Neuron (in vitro differentiated cells): ENCODE data around the gene NUBPL.

ENCODE experiments used
- H2AFZ ChIP-seq: one replicate; pipeline ENCODE4 v1.6.1; 2013; ENCODE audit warnings: low read depth, mild to moderate bottlenecking, inconsistent platforms, low read length, moderate library complexity
- H3K27me3 ChIP-seq: one replicate; pipeline ENCODE4 v1.6.1; 2013; ENCODE audit warnings: low read length; ENCODE audit not compliant: insufficient read depth
- H3K36me3 ChIP-seq: one replicate; pipeline ENCODE4 v1.6.1; 2013; ENCODE audit warnings: low read length; ENCODE audit not compliant: insufficient read depth
- H3K4me1 ChIP-seq: one replicate; pipeline ENCODE4 v1.6.1; 2013; ENCODE audit warnings: low read length; ENCODE audit not compliant: insufficient read depth
- H3K4me3 ChIP-seq: 2 replicates; pipeline ENCODE4 v1.5.1; 2013; ENCODE audit warnings: mild to moderate bottlenecking, low read length, moderate library complexity
- H3K9me3 ChIP-seq: one replicate; pipeline ENCODE4 v1.6.1; 2013; ENCODE audit warnings: low read length

NUBPL gene, protein sequence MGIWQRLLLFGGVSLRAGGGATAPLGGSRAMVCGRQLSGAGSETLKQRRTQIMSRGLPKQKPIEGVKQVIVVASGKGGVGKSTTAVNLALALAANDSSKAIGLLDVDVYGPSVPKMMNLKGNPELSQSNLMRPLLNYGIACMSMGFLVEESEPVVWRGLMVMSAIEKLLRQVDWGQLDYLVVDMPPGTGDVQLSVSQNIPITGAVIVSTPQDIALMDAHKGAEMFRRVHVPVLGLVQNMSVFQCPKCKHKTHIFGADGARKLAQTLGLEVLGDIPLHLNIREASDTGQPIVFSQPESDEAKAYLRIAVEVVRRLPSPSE

GRCh38 chr14:31561155-31561846 is at the start of gene NUBPL:
TSS of gene NUBPL (plus strand) at chr14:31561404. CDS start at chr14:31561440, 36 bp downstream.
- peaks cover 3% of the 10 kb centered on the region for H3K36me3 ChIP-seq
- no peaks in the 10 kb centered on the region for H3K9me3 ChIP-seq
- H3K4me3 ChIP-seq, result peak within 1 kb of the TSS; percentile 83
- peak within 1 kb of the TSS; percentile 87 for H2AFZ ChIP-seq
- peaks cover 12% of the 10 kb centered on the region for H3K4me1 ChIP-seq
- H3K27me3 ChIP-seq, result no peaks in the 10 kb centered on the region

GRCh38 chr14:31527087-31527486 is 34.1 kb upstream of the NUBPL start:
- no peaks in the 10 kb centered on the region for H3K9me3 ChIP-seq
- peaks cover 3% of the 10 kb centered on the region for H3K27me3 ChIP-seq
- no peak overlapping the region for H3K4me3 ChIP-seq
- no peak overlapping the region for H2AFZ ChIP-seq
- H3K4me1 ChIP-seq, result no peaks in the 10 kb centered on the region
- no peaks in the 10 kb centered on the region for H3K36me3 ChIP-seq

- no peak overlapping the region for H3K4me3 ChIP-seq
- H3K27me3 ChIP-seq, result peaks cover 3% of the 10 kb centered on the region
- H3K9me3 ChIP-seq, result peaks cover 3% of the 10 kb centered on the region
- no peaks in the 10 kb centered on the region for H3K36me3 ChIP-seq
- no peaks in the 10 kb centered on the region for H3K4me1 ChIP-seq
- H2AFZ ChIP-seq, result no peak overlapping the region
Measured at GRCh38 chr14:31527546-31527945, 33.7 kb upstream of the NUBPL start.

- peaks cover 3% of the 10 kb centered on the region for H3K9me3 ChIP-seq
- H3K27me3 ChIP-seq, result peaks cover 3% of the 10 kb centered on the region
- no peaks in the 10 kb centered on the region for H3K4me1 ChIP-seq
- no peaks in the 10 kb centered on the region for H3K36me3 ChIP-seq
- no peak overlapping the region for H3K4me3 ChIP-seq
- H2AFZ ChIP-seq, result no peak overlapping the region
Measured at GRCh38 chr14:31529053-31529452, 32.2 kb upstream of the NUBPL start.

DNA sequence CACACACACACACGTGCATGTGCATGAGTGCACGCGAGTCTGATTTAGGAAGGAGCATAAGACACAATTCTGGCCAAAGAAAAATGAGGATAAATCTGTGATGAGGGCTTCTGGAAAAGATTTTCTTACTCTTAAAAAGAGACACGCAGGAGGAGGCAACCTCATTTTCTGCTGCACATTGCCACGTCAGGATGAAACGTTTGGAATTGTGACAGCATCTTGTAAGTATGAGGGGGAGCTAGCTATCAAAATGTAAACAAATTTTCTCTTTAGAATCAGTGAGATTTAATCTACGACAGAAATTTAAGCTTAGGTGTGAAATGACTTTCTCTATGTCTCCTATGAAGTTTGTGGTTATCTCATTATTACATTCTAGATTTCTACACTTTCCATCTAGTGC is 31.1 kb upstream of the NUBPL start:
- no peak overlapping the region for H3K4me3 ChIP-seq
- no peak overlapping the region for H2AFZ ChIP-seq
- no peaks in the 10 kb centered on the region for H3K36me3 ChIP-seq
- H3K27me3 ChIP-seq, result no peaks in the 10 kb centered on the region
- no peaks in the 10 kb centered on the region for H3K4me1 ChIP-seq
- H3K9me3 ChIP-seq, result peaks cover 3% of the 10 kb centered on the region

DNA sequence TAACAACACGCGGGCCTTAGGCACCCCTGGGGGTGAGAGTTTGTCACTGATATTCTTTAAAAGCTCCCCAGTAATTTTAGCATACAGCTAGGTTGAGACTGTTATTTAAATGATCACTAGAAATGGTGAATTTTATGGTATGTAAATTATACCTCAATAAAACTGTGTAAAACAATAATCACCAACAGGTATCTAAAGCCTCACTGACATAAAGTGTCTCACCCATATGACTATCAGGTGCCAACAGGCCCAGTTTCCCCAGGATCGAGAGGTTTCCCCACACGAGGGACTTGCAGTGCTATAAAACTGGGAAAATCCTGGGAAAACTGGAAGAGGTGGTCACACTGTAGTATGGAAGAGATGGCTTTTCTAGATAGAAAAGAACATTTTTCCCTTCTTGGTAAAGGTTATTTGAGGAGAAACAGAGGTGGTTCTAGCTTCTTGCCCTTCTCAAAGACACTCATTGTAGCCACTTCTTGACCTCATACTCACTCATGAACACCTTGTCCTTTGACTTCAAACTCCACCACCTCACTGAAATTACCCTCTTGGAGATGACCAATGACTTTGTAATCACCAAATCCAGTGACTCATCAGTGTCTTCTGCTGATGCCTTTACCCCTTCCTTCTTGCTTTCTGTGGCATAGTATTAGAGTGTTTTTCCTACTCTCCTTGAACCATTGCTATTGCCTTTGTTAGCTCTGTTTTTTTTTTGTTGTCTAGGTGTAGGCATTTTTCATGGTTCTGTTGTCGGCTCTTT is 24.8 kb upstream of the NUBPL start:
- H3K9me3 ChIP-seq, result peaks cover 3% of the 10 kb centered on the region
- H3K27me3 ChIP-seq, result no peaks in the 10 kb centered on the region
- H3K36me3 ChIP-seq, result no peaks in the 10 kb centered on the region
- H2AFZ ChIP-seq, result no peak overlapping the region
- H3K4me3 ChIP-seq, result no peak overlapping the region
- H3K4me1 ChIP-seq, result no peaks in the 10 kb centered on the region

DNA sequence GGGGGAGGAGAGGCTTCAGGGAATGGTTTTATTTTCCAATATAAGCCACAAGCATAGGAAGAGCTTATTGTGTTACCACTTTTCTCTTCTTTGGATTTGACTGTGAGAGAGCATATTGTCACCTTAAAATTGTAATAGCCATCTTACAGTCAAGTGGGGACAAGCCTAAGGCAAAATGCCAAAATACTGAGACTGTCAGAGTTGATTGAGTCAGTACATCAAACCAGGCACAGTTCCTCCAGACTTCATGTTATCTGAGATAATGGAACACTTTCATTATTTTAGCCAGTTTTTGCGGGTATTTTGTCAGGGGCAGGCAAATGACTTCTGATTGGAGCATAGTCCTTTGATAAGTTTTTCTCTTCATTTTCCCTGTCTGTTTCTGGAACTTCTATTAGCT is 19.5 kb upstream of the NUBPL start:
- no peaks in the 10 kb centered on the region for H3K27me3 ChIP-seq
- H3K36me3 ChIP-seq, result no peaks in the 10 kb centered on the region
- H2AFZ ChIP-seq, result no peak overlapping the region
- H3K9me3 ChIP-seq, result no peaks in the 10 kb centered on the region
- H3K4me1 ChIP-seq, result peaks cover 2% of the 10 kb centered on the region
- H3K4me3 ChIP-seq, result no peak overlapping the region

DNA sequence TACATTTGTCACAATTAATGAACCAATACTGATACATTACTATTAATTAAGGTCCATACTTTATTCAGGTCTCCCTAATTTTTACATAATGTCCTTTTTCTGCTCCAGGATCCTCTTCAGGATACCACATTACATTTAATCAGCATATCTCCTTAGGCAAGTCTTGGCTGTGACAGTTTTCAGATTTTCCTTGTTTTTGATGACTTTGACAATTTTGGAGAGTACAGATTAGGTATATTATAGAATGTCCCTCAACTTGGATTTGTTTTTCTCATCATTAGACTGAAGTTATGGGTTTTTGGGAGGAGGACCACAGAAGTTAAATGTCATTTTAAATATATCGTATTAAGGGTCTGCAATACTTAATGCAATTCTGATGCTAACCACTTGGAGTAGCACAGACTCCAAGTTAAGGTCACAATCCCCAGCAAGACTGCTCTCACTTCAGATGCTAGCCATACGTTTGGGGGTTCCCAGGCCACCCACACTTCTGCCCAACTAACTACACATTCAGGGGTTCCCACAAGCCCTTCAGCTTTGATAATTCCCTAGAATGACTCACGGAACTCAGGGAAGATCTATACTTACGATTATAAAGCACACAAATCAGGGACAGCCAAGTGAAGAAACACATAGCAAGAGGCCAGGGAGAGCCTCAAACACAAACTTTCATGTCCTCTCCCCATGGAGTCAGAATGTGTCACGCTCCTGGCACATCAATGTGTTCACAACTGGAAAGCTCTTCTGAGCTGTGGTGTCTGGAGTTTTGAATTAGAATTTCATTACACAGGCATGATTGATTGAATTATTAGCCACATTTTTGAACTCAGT is 17.0 kb upstream of the NUBPL start:
- Histone ChIP-seq H3K9me3 (no peaks in the 10 kb centered on the region), H3K4me1 (peaks cover 2% of the 10 kb centered on the region), H2AFZ (no peak overlapping the region), H3K4me3 (no peak overlapping the region), H3K36me3 (no peaks in the 10 kb centered on the region), H3K27me3 (no peaks in the 10 kb centered on the region)

GRCh38 chr14:31544816-31545215 is 16.4 kb upstream of the NUBPL start:
- H3K36me3 ChIP-seq, result no peaks in the 10 kb centered on the region
- H2AFZ ChIP-seq, result no peak overlapping the region
- peaks cover 2% of the 10 kb centered on the region for H3K4me1 ChIP-seq
- H3K9me3 ChIP-seq, result no peaks in the 10 kb centered on the region
- H3K27me3 ChIP-seq, result no peaks in the 10 kb centered on the region
- H3K4me3 ChIP-seq, result no peak overlapping the region

- Histone ChIP-seq H3K4me3 (no peak overlapping the region), H3K4me1 (peaks cover 2% of the 10 kb centered on the region), H3K27me3 (no peaks in the 10 kb centered on the region), H2AFZ (no peak overlapping the region), H3K36me3 (no peaks in the 10 kb centered on the region), H3K9me3 (no peaks in the 10 kb centered on the region)
Measured at GRCh38 chr14:31545328-31545727, 15.9 kb upstream of the NUBPL start.

DNA sequence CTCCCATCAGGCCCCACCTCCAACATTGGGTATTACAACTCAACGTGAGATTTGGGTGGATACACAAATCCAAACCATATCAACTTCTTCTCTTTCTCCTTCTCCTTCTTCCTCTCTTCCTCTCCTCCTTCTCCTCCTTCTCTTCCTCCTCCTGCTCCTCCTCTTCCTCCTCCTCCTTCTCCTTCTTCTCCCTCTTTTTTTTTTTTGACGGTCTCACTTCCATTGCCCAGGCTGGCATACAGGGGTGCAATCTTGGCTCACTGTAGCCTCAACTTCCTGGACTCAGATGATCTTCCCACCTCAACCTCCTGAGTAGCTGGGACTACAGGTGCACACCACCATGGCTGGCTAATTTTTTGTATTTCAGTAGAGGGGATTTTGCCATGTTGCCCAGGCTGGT is 11.4 kb upstream of the NUBPL start:
- Histone ChIP-seq H3K9me3 (no peaks in the 10 kb centered on the region), H3K4me3 (no peak overlapping the region), H3K36me3 (no peaks in the 10 kb centered on the region), H3K4me1 (no peaks in the 10 kb centered on the region), H3K27me3 (no peaks in the 10 kb centered on the region), H2AFZ (no peak overlapping the region)

DNA sequence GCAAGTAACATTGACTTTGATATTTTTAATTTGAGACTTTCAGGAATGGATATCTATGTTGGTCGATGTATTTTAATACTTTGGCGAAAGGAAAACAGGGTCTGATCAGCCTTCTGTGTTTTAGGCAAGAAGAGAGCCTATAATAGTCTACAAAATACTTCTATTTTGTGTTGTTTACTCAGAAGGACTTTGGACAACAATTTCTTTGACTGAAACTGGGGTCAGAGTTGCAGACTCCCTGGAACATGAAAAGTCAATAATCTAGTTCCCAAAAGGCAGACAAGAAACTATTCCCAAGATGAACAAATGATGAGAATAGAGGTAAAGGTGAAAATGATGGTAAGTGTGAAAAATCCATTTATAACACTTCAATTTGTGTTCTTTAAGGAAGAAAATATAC is 10.6 kb upstream of the NUBPL start:
- no peaks in the 10 kb centered on the region for H3K4me1 ChIP-seq
- no peaks in the 10 kb centered on the region for H3K27me3 ChIP-seq
- H2AFZ ChIP-seq, result no peak overlapping the region
- H3K36me3 ChIP-seq, result no peaks in the 10 kb centered on the region
- H3K4me3 ChIP-seq, result no peak overlapping the region
- H3K9me3 ChIP-seq, result no peaks in the 10 kb centered on the region
